Body of pancreas (tissue), 4 donors: ENCODE measurements around the gene THY1.

Experiments
- CTCF ChIP-seq, 7 experiments: fragments of 450-650 bp in 4 of 7; fragments of 200-600 bp in 3 of 7; sonication (generic) in 3 of 7; IDR thresholded peaks; one replicate each; pipeline ENCODE4 v1.5.1; 2016 to 2019; ENCODE audit warnings: antibody characterized with exemption in 7 of 7
- POLR2A ChIP-seq, 3 donors: fragments of 450-650 bp; IDR thresholded peaks; one replicate each; pipeline ENCODE4 v1.6.1; 2016; ENCODE audit warnings: antibody characterized with exemption in 3 of 3, mild to moderate bottlenecking in 2 of 3

- TF ChIP-seq POLR2A (IDR thresholded peaks at IDR 0.05) (no peak), CTCF (IDR thresholded peaks at IDR 0.05) (no peak)
Measured at GRCh38 chr11:119400860-119401259, 22.1 kb downstream of the THY1 start.
